Subcutaneous abdominal adipose tissue (tissue), 5 donors: ENCODE results near the gene NEIL3.
"Not testable (repeated sequence)": the region's sequence is repeated elsewhere in the genome, so short reads cannot be mapped to it uniquely, and the experiment has no call there.

Experiments
- H3K27ac ChIP-seq: one replicate; pipeline ENCODE4 v1.7.0; 2013; ENCODE audit warnings: low read depth, mild to moderate bottlenecking, inconsistent platforms, low read length, moderate library complexity
- H3K27me3 ChIP-seq, 5 donors: one replicate each; pipeline ENCODE4 v1.7.0; 2013; ENCODE audit warnings: low read length in 5 of 5, inconsistent platforms in 1 of 5; ENCODE audit not compliant: control insufficient read depth in 5 of 5, insufficient read depth in 4 of 5
- H3K36me3 ChIP-seq, 5 donors: one replicate each; pipeline ENCODE4 v1.7.0; 2013; ENCODE audit warnings: low read length in 5 of 5; ENCODE audit not compliant: control insufficient read depth in 5 of 5, insufficient read depth in 5 of 5
- H3K4me1 ChIP-seq, 5 donors: one replicate each; pipeline ENCODE4 v1.7.0; 2013; ENCODE audit warnings: low read length in 5 of 5, mild to moderate bottlenecking in 3 of 5, moderate library complexity in 1 of 5; ENCODE audit not compliant: control insufficient read depth in 5 of 5, insufficient read depth in 5 of 5
- H3K4me3 ChIP-seq, 5 donors: one replicate each; pipeline ENCODE4 v1.7.0; 2013; ENCODE audit warnings: low read length in 5 of 5, low read depth in 1 of 5
- H3K9ac ChIP-seq, 5 donors: one replicate each; pipeline ENCODE4 v1.7.0; 2013; ENCODE audit warnings: low read length in 5 of 5, mild to moderate bottlenecking in 4 of 5, moderate library complexity in 3 of 5
- H3K9me3 ChIP-seq, 5 donors: one replicate each; pipeline ENCODE4 v1.7.0; 2013; ENCODE audit warnings: low read length in 5 of 5; ENCODE audit not compliant: control insufficient read depth in 5 of 5
- donor health status: healthy.
- donor health status: healthy.
- donor health status: healthy.
- donor health status: healthy.
- donor health status: healthy.

The NEIL3 gene

DNA sequence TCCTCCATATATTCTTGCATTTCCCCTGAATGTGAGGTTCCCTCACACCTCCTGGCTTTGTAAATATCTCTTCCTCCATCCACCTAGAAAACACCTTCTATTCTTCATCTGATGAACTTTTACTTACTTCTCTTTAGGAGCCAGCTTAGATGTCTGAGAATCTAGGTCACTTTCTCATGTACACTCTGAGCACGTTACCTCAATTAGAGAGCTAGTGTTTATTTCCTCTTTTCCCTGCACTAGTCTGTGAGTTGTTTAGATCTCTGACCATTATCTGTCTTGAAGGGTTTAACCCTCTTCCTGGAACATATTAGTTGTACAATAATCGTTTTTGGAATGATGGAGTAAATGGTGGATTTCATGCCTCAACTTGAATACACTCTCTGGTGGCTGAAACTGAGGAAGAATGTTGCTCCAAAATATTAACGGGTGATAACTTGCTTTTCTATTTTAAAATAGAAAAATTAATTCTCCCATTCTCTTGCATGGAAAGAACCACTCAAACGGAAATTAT is 8.5 kb upstream of the NEIL3 start:
- Histone ChIP-seq H3K4me1 (no peaks in the 10 kb centered on the region), H3K4me3 (no peak overlapping the region), H3K9ac (no peak overlapping the region), H3K27ac (no peak overlapping the region), H3K27me3 (no peaks in the 10 kb centered on the region), H3K9me3 (peaks cover 4 to 9% (median 8%) of the 10 kb centered on the region in 5 donors), H3K36me3 (no peaks in the 10 kb centered on the region)

DNA sequence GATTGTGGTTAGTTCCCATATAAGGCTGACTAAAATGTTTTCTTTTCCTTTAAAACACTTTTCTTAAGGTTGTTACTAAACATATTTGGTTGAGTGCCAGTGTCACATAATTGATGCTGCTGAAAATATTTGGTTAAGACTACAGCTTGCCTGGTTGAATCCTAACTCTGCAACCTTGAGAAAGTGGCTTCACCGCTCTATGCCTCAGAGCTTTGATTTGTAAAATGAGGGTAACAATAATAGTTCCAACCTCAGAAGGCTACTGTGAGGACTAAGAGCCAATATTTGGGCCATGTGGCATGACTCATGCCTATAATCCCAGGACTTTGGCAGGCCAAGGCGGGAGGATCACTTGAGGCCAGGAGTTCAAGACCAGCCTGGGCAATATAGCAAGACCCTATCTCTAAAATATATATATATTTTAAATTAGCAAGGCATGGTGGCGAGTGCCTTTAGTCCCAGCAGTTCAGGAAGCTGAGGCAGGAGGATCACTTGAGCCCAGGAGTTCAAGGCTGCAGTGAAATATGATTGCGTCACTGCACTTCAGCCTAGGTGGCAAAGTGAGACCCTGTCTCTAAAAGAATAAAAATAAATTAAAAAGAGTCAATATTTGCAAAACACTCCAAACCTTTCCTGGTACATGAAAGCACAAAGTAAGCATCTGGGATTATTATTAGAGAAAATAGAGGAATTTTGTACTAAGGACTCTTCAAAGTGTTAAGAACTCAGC is 7.1 kb upstream of the NEIL3 start:
- no peak overlapping the region for H3K9ac ChIP-seq
- no peaks in the 10 kb centered on the region for H3K36me3 ChIP-seq
- no peak overlapping the region for H3K27ac ChIP-seq
- H3K27me3 ChIP-seq: no peaks in the 10 kb centered on the region
- no peaks in the 10 kb centered on the region for H3K4me1 ChIP-seq
- peaks cover 4 to 8% (median 7%) of the 10 kb centered on the region in 5 donors for H3K9me3 ChIP-seq
- no peak overlapping the region for H3K4me3 ChIP-seq

DNA sequence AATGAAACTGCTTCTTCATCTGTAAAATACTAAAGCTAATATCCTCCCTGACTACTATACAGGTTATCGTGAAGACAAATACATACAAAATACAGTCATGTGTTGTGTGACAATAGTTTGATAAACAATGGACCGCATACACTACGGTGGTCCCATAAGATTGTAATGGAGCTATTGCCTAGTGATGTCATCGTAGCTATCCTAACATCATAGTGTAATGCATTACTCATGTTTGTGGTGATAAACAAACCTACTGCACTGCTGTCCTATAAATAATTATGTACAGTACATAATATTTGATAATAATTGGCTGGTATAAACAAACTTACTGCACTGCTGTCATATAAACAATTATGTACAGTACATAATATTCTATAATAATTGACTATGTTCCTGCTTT is 5.6 kb upstream of the NEIL3 start:
- Histone ChIP-seq H3K9ac (no peak overlapping the region), H3K27ac (no peak overlapping the region), H3K27me3 (no peaks in the 10 kb centered on the region), H3K36me3 (no peaks in the 10 kb centered on the region), H3K4me3 (no peak overlapping the region), H3K9me3 (no peaks in the 10 kb centered on the region), H3K4me1 (peaks cover 0 to 12% (median 7%) of the 10 kb centered on the region in 5 donors)

DNA sequence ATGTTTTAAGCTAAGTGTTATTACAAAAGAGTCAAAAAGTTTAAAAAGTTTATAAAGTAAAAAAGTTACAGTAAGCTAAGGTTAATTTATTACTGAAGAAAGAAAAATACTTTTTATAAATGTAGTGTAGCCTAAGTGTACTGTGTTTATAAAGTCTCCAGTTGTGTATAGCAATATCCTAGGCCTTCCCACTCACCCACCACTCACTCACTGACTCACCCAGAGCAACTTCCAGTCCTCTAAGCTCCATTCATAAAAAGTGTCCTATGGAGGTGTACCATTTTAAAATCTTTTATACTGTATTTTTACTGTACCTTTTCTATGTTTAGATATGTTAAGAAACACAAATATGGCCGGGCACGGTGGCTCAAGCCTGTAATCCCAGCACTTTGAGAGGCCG is 4.8 kb upstream of the NEIL3 start:
- H3K9ac ChIP-seq, H3K4me3 ChIP-seq, H3K9me3 ChIP-seq, H3K27ac ChIP-seq, H3K36me3 ChIP-seq, H3K27me3 ChIP-seq: not testable (repeated sequence)
- peaks cover 0 to 18% (median 15%) of the 10 kb centered on the region in 5 donors for H3K4me1 ChIP-seq

DNA sequence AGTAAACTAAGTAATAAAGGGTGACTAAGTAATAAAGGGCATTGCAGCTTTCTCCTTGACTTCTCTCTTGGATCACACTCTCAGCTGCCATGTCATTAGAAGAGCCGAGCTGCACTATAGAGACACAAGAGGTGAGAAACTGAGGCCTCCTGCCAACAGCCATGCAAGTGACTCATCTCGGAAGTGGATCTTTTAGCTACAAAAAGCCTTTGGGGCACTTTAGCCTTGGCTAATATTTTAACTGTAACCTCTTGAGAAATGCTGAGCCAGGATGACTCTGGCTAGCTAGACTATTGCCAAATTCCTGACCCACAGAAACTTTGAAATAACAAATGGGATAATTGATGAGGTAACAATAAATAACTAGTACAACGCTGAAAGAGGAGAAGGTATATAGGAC is 1.5 kb upstream of the NEIL3 start:
- Histone ChIP-seq H3K36me3 (no peaks in the 10 kb centered on the region), H3K27ac (peak overlapping the region; percentile 19), H3K4me1 (peaks cover 0 to 25% (median 22%) of the 10 kb centered on the region in 5 donors), H3K9ac (no peak overlapping the region), H3K27me3 (no peaks in the 10 kb centered on the region), H3K9me3 (no peaks in the 10 kb centered on the region), H3K4me3 (no peak overlapping the region)

DNA sequence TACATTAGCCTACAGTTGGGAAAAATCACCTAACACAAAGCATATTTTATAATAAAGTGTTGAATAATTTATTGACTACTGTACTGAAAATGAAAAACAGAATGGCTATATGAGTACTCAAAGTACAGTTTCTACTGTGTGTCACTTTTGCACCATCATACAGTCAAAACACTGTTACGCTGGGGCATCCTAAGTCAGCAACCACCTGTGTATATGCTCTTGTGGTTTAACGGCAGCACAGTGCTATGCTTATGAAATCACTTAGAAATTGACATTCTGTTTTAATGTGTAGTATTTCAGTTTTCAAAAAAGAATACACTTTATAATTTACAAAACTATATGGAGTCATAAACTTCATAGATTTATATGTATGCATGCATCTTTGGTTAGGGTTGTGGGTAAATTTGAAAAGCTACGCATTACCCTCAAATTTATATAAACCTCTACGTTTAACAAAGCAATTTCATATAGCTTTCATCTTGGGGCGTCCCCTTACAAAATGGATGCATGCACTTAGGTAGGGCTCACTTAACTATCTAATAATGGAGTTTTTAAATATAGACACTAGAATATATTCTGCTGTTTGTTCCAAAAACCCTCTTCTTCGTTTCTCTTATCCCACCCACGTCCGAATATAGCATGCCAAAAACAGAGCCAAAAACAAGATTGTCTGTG is 690 bp upstream of the NEIL3 start:
- H3K9me3 ChIP-seq: no peaks in the 10 kb centered on the region
- no peaks in the 10 kb centered on the region for H3K27me3 ChIP-seq
- peak overlapping the region in 3 of 5 donors; percentile 40 to 59 (median 49) for H3K9ac ChIP-seq
- H3K4me1 ChIP-seq: peaks cover 0 to 25% (median 22%) of the 10 kb centered on the region in 5 donors
- no peaks in the 10 kb centered on the region for H3K36me3 ChIP-seq
- H3K4me3 ChIP-seq: peak overlapping the region; percentile 70 to 84 (median 73)
- H3K27ac ChIP-seq: peak overlapping the region; percentile 19

DNA sequence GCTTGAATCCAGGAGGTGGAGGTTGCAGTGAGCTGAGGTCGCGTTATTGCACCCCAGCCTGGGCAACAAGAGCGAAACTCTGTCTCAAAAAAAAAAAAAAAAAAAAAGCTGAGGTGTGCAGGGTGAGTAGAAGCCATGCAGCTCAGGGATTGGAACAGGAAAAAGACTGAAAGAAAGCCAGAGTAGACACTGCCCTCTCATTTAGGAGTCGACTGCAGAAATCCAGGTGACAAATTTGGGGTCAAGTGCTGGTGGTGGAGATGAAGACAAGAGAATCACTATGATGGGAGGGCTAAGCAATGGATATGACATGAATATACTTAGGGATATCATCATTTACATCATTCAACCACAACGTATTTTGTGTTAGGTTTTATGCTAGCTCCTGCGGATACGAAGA is 1.9 kb downstream of the NEIL3 start:
- Histone ChIP-seq H3K4me3 (no peak overlapping the region), H3K27ac (no peak overlapping the region), H3K27me3 (no peaks in the 10 kb centered on the region), H3K9me3 (no peaks in the 10 kb centered on the region), H3K9ac (no peak overlapping the region), H3K4me1 (peaks cover 0 to 25% (median 22%) of the 10 kb centered on the region in 5 donors), H3K36me3 (no peaks in the 10 kb centered on the region)

DNA sequence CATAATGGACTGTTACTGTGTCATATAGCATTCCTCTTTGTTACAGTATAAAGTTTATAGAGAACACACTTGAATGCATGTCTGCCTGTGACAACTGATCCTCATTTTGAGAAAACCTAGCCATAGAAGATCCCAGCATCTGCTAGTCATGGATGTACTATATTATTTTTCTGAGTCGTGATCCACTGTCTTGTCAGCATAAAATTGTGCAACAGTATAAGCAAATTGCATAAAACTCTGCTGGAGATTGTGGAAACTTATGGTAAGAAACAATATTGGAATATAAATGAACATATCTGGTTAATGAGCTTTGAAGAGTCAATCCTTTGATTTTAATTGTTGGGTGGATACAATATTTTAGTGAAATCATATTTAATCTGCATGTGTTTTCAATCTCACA is 3.6 kb downstream of the NEIL3 start:
- Histone ChIP-seq H3K4me3 (no peak overlapping the region), H3K27me3 (no peaks in the 10 kb centered on the region)

DNA sequence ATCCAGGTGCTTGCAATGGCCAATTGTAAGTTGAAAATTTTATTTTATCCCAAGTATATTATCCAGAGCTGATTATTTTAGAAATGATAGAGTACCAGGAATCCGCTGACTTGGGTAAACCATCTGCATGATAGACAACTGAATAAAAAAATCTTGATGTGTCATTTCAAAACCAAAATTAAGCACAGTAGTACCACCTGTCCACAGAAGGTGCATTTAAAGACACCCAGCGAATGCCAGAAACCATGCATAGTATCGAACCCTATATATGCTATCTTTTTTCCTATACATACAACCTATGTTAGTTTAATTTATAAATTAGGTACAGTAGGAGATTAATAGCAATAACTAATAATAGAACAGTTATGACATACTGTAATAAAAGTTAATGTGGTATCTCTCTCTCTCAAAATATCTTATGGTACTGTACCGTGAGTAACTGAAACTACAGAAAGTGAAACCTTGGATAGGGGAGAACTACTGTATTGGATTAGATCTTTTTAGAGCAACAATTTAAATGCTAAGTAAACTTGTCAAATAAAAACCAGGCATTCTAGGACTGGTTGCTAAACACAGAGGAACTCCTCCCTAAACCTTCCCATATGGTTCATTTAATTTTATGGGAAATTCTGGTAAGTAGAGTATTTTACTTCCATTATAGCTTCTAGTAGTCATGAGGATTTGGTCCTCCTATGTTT is 6.2 kb downstream of the NEIL3 start:
- H3K4me1 ChIP-seq: no peaks in the 10 kb centered on the region
- no peaks in the 10 kb centered on the region for H3K36me3 ChIP-seq
- H3K4me3 ChIP-seq: no peak overlapping the region
- no peaks in the 10 kb centered on the region for H3K9me3 ChIP-seq
- H3K27me3 ChIP-seq: no peaks in the 10 kb centered on the region
- H3K27ac ChIP-seq: no peak overlapping the region
- peak overlapping the region in 1 of 5 donors; percentile 3 for H3K9ac ChIP-seq

More for the DNA sequence above, 3.6 kb downstream of the NEIL3 start:
- Histone ChIP-seq H3K36me3 (no peaks in the 10 kb centered on the region), H3K9me3 (no peaks in the 10 kb centered on the region), H3K4me1 (peaks cover 0 to 19% (median 16%) of the 10 kb centered on the region in 5 donors), H3K9ac (no peak overlapping the region), H3K27ac (no peak overlapping the region)

DNA sequence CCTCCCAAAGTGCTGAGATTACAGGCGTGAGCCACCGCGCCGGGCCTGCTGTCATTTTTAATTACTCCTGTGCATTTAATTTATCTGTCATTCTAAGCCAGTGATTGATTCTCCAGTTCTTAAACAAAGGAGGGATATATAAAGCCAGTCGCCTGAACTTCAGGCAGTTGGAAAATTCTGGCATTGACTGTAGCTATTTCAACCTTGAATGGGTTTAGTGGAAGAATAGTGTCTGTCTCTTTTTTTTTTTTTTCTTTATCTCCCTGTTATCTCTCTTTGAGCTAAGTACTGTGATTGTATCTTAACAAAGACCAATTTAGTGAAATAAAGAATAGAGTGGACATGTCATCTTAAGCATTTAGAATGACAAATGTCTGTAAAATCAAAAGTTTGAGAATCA is 11.0 kb downstream of the NEIL3 start:
- Histone ChIP-seq H3K9ac (no peak overlapping the region), H3K4me3 (no peak overlapping the region), H3K4me1 (no peaks in the 10 kb centered on the region), H3K27ac (no peak overlapping the region), H3K9me3 (no peaks in the 10 kb centered on the region), H3K36me3 (no peaks in the 10 kb centered on the region), H3K27me3 (no peaks in the 10 kb centered on the region)
